CD14-positive monocyte (primary cell): ENCODE data around the gene SQSTM1. TPM values are rescaled to one million over a fixed set of nuclear protein-coding genes. Genes with fewer than 3 reads are reported as not detected.

Source experiments
- DNase-seq, 3 donors: peaks; one replicate each; pipeline ENCODE4 v3.0.0-alpha.2; 2011 to 2022
- H2AFZ ChIP-seq: 2 replicates; pipeline ENCODE4 v1.6.0; 2012; ENCODE audit warnings: mild to moderate bottlenecking, low read depth, low read length, inconsistent platforms; ENCODE audit not compliant: insufficient read depth, poor library complexity, severe bottlenecking
- H3K27ac ChIP-seq, 2 donors: 1 replicate in 1 of 2; 2 replicates in 1 of 2; pipeline ENCODE4 v1.5.1; 2012 to 2013; ENCODE audit warnings: low read length in 2 of 2, control low read depth in 1 of 2, inconsistent platforms in 1 of 2, low read depth in 1 of 2, mild to moderate bottlenecking in 1 of 2
- H3K27me3 ChIP-seq, 2 donors: one replicate each; pipeline versions ENCODE4 v1.6.0 to v1.6.1; 2011 to 2013; ENCODE audit warnings: low read length in 2 of 2; ENCODE audit not compliant: control insufficient read depth in 2 of 2, insufficient read depth in 2 of 2
- H3K36me3 ChIP-seq, 2 donors: replicated peaks in 1 of 2; 1 replicate in 1 of 2; 2 replicates in 1 of 2; pipeline versions ENCODE4 v1.5.1 to v1.6.1; 2012 to 2013; ENCODE audit warnings: low read length in 2 of 2, control low read depth in 1 of 2, inconsistent platforms in 1 of 2, mild to moderate bottlenecking in 1 of 2; ENCODE audit not compliant: insufficient read depth in 2 of 2, control insufficient read depth in 1 of 2
- H3K4me1 ChIP-seq, 2 donors: 1 replicate in 1 of 2; 2 replicates in 1 of 2; pipeline versions ENCODE4 v1.5.1 to v1.6.1; 2012 to 2013; ENCODE audit warnings: low read length in 2 of 2, control low read depth in 1 of 2, inconsistent platforms in 1 of 2, mild to moderate bottlenecking in 1 of 2, moderate library complexity in 1 of 2; ENCODE audit not compliant: insufficient read depth in 2 of 2, control insufficient read depth in 1 of 2
- H3K4me2 ChIP-seq: replicated peaks from 2 replicates; pipeline ENCODE3; 2012; ENCODE audit warnings: low read length, moderate library complexity, mild to moderate bottlenecking; ENCODE audit not compliant: poor library complexity, severe bottlenecking; ENCODE audit errors: extremely low read depth
- H3K4me3 ChIP-seq, 3 experiments: fragments of 200-600 bp in 1 of 3; sonication (generic) in 1 of 3; replicated peaks in 1 of 3; 1 replicate in 2 of 3; 2 replicates in 1 of 3; pipeline ENCODE4 v1.5.1; 2011 to 2013; ENCODE audit warnings: low read length in 3 of 3, mild to moderate bottlenecking in 3 of 3, control low read depth in 2 of 3, low read depth in 2 of 3, inconsistent platforms in 1 of 3, moderate library complexity in 1 of 3
- H3K79me2 ChIP-seq: 2 replicates; pipeline ENCODE4 v1.6.0; 2012; ENCODE audit warnings: mild to moderate bottlenecking, control low read depth, inconsistent platforms, low read length, moderate library complexity; ENCODE audit not compliant: insufficient read depth
- H3K9ac ChIP-seq: 2 replicates; pipeline ENCODE4 v1.6.0; 2017; ENCODE audit warnings: low read length, mild to moderate bottlenecking; ENCODE audit not compliant: insufficient read depth, poor library complexity, severe bottlenecking
- H3K9me3 ChIP-seq, 2 donors: replicated peaks in 1 of 2; 1 replicate in 1 of 2; 2 replicates in 1 of 2; pipeline versions ENCODE4 v1.5.1 to v1.6.1; 2012 to 2013; ENCODE audit warnings: low read length in 2 of 2, control low read depth in 1 of 2; ENCODE audit not compliant: control insufficient read depth in 1 of 2, insufficient read depth in 1 of 2
- H4K20me1 ChIP-seq: 2 replicates; pipeline ENCODE4 v1.6.0; 2012; ENCODE audit warnings: mild to moderate bottlenecking, low read length, control low read depth, moderate library complexity; ENCODE audit not compliant: insufficient read depth
- H3K27ac Mint-ChIP-seq, 7 donors: one replicate each; pipeline ENCODE4 v1.8.0; 2020; ENCODE audit warnings: mild to moderate bottlenecking in 7 of 7, mixed read lengths in 7 of 7, moderate library complexity in 6 of 7, inconsistent platforms in 2 of 7
- H3K27me3 Mint-ChIP-seq, 3 donors: one replicate each; pipeline ENCODE4 v1.8.0; 2021 to 2022; ENCODE audit warnings: low read depth in 3 of 3, mild to moderate bottlenecking in 3 of 3, mixed read lengths in 3 of 3, moderate library complexity in 3 of 3, inconsistent platforms in 1 of 3
- H3K36me3 Mint-ChIP-seq, 2 donors: one replicate each; pipeline ENCODE4 v1.8.0; 2020; ENCODE audit warnings: mixed read lengths in 2 of 2, inconsistent platforms in 1 of 2, mild to moderate bottlenecking in 1 of 2
- H3K4me1 Mint-ChIP-seq: one replicate; pipeline ENCODE4 v1.8.0; 2020; ENCODE audit warnings: mild to moderate bottlenecking, mixed read lengths
- H3K4me3 Mint-ChIP-seq, 2 donors: one replicate each; pipeline ENCODE4 v1.8.0; 2020; ENCODE audit warnings: mild to moderate bottlenecking in 2 of 2, mixed read lengths in 2 of 2, moderate library complexity in 1 of 2
- H3K9me3 Mint-ChIP-seq, 7 donors: one replicate each; pipeline ENCODE4 v1.8.0; 2020 to 2022; ENCODE audit warnings: mixed read lengths in 7 of 7, mild to moderate bottlenecking in 6 of 7, moderate library complexity in 6 of 7, inconsistent platforms in 2 of 7
- CTCF ChIP-seq: fragments of 200-600 bp; IDR thresholded peaks from one replicate; pipeline ENCODE4 v1.8.0; 2022; ENCODE audit warnings: antibody characterized with exemption, mild to moderate bottlenecking
- WGBS: methylation state at CpG from one replicate; pipeline ENCODE4 v1.1.5; 2013; ENCODE audit warnings: missing lambda C conversion rate; ENCODE audit not compliant: insufficient coverage; 5-methylcytosine and 5-hydroxymethylcytosine counted together
- intact Hi-C, 2 donors: fragments of 100-400 bp; cut with micrococcal nuclease; formaldehyde crosslinking; loops; one replicate each; pipeline versions ENCODE4 v1.15.0 to v1.15.1; 2023
- polyA plus RNA-seq, 3 donors: library from polyadenylated mRNA; depleted of rRNA in 1 of 3; unstranded in 2 of 3; stranded (reverse) in 1 of 3; fragments of 300-500 nt in 2 of 3; fragments of >200 nt in 1 of 3; fragmentation: Illumina TruSeq in 2 of 3; gene quantifications; 1 replicate in 2 of 3; 2 replicates in 1 of 3; pipeline ENCODE4 v1.2.3, GENCODE V29; 2012 to 2021

The SQSTM1 gene
- polyA plus RNA-seq, 3 donors: 182 to 312 (median 275) TPM

GRCh38 chr5:179794575-179794974 lies 26.1 kb upstream of the SQSTM1 start:
- WGBS: no CpG with 5 or more reads among the region's 3 CpGs
- peak overlapping the region in 1 of 3 experiments; percentile 74 for H3K4me3 ChIP-seq
- Mint-ChIP-seq H3K27ac (peak overlapping the region in 1 of 7 donors; percentile 66), H3K27me3 (peaks cover 0 to 2% (median 0%) of the 10 kb centered on the region in 3 donors), H3K36me3 (peaks cover 21 to 26% of the 10 kb centered on the region in 2 donors), H3K9me3 (no peaks in the 10 kb centered on the region), H3K4me3 (peak overlapping the region in 1 of 2 donors; percentile 21), H3K4me1 (peaks cover 42% of the 10 kb centered on the region)
- H3K4me2 ChIP-seq: peak overlapping the region; percentile 84
- no peak overlapping the region for H3K27ac ChIP-seq
- peaks cover 23 to 29% of the 10 kb centered on the region in 2 donors for H3K36me3 ChIP-seq
- peak in 1 of 3 donors; percentile 4 for DNase-seq
- no peaks in the 10 kb centered on the region for H3K27me3 ChIP-seq
- H3K9ac ChIP-seq: no peak overlapping the region
- peaks cover 52 to 55% of the 10 kb centered on the region in 2 donors for H3K4me1 ChIP-seq
- intact Hi-C loops: loop anchor here in 1 of 2 donors (10.0 kb wide), 1 partner anchor 60 kb away; the partner anchor contains the start of gene MAML1
- no peaks in the 10 kb centered on the region for H3K9me3 ChIP-seq
- no peak overlapping the region for H2AFZ ChIP-seq
- H3K79me2 ChIP-seq: peaks cover 4% of the 10 kb centered on the region
- TF ChIP-seq CTCF: no peak
- peaks cover 58% of the 10 kb centered on the region for H4K20me1 ChIP-seq

GRCh38 chr5:179795049-179795862 lies 25.4 kb upstream of the SQSTM1 start:
- Histone ChIP-seq H3K4me3 (peak overlapping the region; percentile 5 to 74 (median 32)), H3K4me2 (peak overlapping the region; percentile 84), H3K4me1 (peaks cover 52 to 55% of the 10 kb centered on the region in 2 donors), H4K20me1 (peaks cover 65% of the 10 kb centered on the region), H3K27me3 (no peaks in the 10 kb centered on the region), H3K36me3 (peaks cover 30 to 36% of the 10 kb centered on the region in 2 donors), H3K79me2 (peaks cover 4% of the 10 kb centered on the region), H3K9ac (peak overlapping the region; percentile 59), H3K9me3 (no peaks in the 10 kb centered on the region), H2AFZ (peak overlapping the region; percentile 41), H3K27ac (no peak overlapping the region)
- Mint-ChIP-seq H3K4me3 (peak overlapping the region; percentile 57 to 69), H3K27ac (peak overlapping the region in 2 of 7 donors; percentile 11 to 30), H3K4me1 (peaks cover 42% of the 10 kb centered on the region), H3K27me3 (peaks cover 0 to 2% (median 0%) of the 10 kb centered on the region in 3 donors), H3K36me3 (peaks cover 28 to 33% of the 10 kb centered on the region in 2 donors), H3K9me3 (no peaks in the 10 kb centered on the region)
- DNase-seq: peak in 1 of 3 donors; percentile 17
- intact Hi-C loops: loop anchor here in 1 of 2 donors (5.0 to 10.0 kb wide), 2 partner anchors 60 to 173 kb away; partner anchors contain the start of genes HNRNPH1 and MAML1
- no peak for TF ChIP-seq CTCF
- WGBS: 8% methylated on average over 43 of the region's 53 CpGs
